Activated gamma-delta T cell treated with anti-CD3 and anti-CD28 coated beads, Interleukin-2, amount 50 U/mL, for 16 hours (primary cell): ENCODE results near the gene ADGRV1.
A peak's percentile ranks its signal among the peaks of the same experiment; 100 is the strongest.

Source experiments
- DNase-seq: peaks from one replicate; pipeline ENCODE4 v3.0.0-alpha.2; 2020; ENCODE audit warnings: low read depth

Gene ADGRV1

GRCh38 chr5:90558344-90559192, at the start of gene ADGRV1:
TSS of gene ADGRV1 (plus strand) at chr5:90558797. CDS start at chr5:90558896, 99 bp downstream.
- DNase-seq, result no peak

- DNase-seq, result no peak
Measured at GRCh38 chr5:90510438-90510837, 48.2 kb upstream of the ADGRV1 start.

- DNase-seq, result no peak
Measured at GRCh38 chr5:90514520-90514919, 44.1 kb upstream of the ADGRV1 start.

GRCh38 chr5:90518661-90519060, 39.9 kb upstream of the ADGRV1 start:
- DNase-seq, result no peak

GRCh38 chr5:90519081-90519480, 39.5 kb upstream of the ADGRV1 start:
- no peak for DNase-seq

GRCh38 chr5:90528601-90529193, 29.9 kb upstream of the ADGRV1 start:
- DNase-seq, result peak; percentile 0

GRCh38 chr5:90529194-90529938, 29.2 kb upstream of the ADGRV1 start, which contains the start of gene LYSMD3:
TSS of gene LYSMD3 (minus strand) at chr5:90529584. CDS start at chr5:90525289, 4,295 bp downstream.
- peak; percentile 93 for DNase-seq

GRCh38 chr5:90529939-90530677, 28.5 kb upstream of the ADGRV1 start:
- no peak for DNase-seq

- DNase-seq, result no peak
Measured at GRCh38 chr5:90530736-90531487, 27.7 kb upstream of the ADGRV1 start.

GRCh38 chr5:90533794-90534193, 24.8 kb upstream of the ADGRV1 start:
- DNase-seq, result no peak

- DNase-seq, result no peak
Measured at GRCh38 chr5:90534922-90535321, 23.7 kb upstream of the ADGRV1 start.

- no peak for DNase-seq
Measured at GRCh38 chr5:90542827-90543519, 15.6 kb upstream of the ADGRV1 start.

GRCh38 chr5:90545511-90545910, 13.1 kb upstream of the ADGRV1 start:
- DNase-seq, result no peak

- DNase-seq, result no peak
Measured at GRCh38 chr5:90546216-90546837, 12.3 kb upstream of the ADGRV1 start.

- no peak for DNase-seq
Measured at GRCh38 chr5:90547072-90547536, 11.5 kb upstream of the ADGRV1 start.

GRCh38 chr5:90548069-90548593, 10.5 kb upstream of the ADGRV1 start:
- DNase-seq, result no peak

GRCh38 chr5:90549223-90549622, 9.4 kb upstream of the ADGRV1 start:
- DNase-seq, result no peak

GRCh38 chr5:90549729-90550275, 8.8 kb upstream of the ADGRV1 start:
- no peak for DNase-seq

GRCh38 chr5:90550963-90551362, 7.6 kb upstream of the ADGRV1 start:
- DNase-seq, result no peak
